GM19035 (cell line): ENCODE measurements around the gene PCDHA12.
"Not testable (repeated sequence)": the region's sequence is repeated elsewhere in the genome, so short reads cannot be mapped to it uniquely, and the experiment has no call there.

Experiments
- ATAC-seq: cut with Tn5 transposase; IDR thresholded peaks from one replicate; pipeline ENCODE4 v1.9.1; 2021; ENCODE audit not compliant: unreplicated experiment

PCDHA12 gene

GRCh38 chr5:140857987-140858240, 17.2 kb upstream of the PCDHA12 start:
- no peak for ATAC-seq

- ATAC-seq: no peak
These were observed 12.4 kb upstream of the PCDHA12 start for GRCh38 chr5:140862441-140863295.

- no peak for ATAC-seq
These were observed 6.2 kb upstream of the PCDHA12 start, which contains the start of gene PCDHA11 for GRCh38 chr5:140868721-140869554. TSS of gene PCDHA11 (plus strand) at chr5:140868957. CDS start at chr5:140869104, 147 bp downstream.

- no peak for ATAC-seq
These were observed 5.6 kb upstream of the PCDHA12 start for GRCh38 chr5:140869555-140869886.

- no peak for ATAC-seq
These were observed 4.6 kb upstream of the PCDHA12 start for GRCh38 chr5:140870221-140871201.

- not testable (repeated sequence) for ATAC-seq
These were observed 1.6 kb downstream of the PCDHA12 start for GRCh38 chr5:140876541-140877261.

GRCh38 chr5:140877262-140877581, 2.1 kb downstream of the PCDHA12 start:
- no peak for ATAC-seq

GRCh38 chr5:140881889-140882590, 6.9 kb downstream of the PCDHA12 start, which contains the start of gene PCDHA13:
TSS of gene PCDHA13 (plus strand) at chr5:140882124. CDS start at chr5:140882269, 145 bp downstream.
- ATAC-seq: no peak

- ATAC-seq: no peak
These were observed 7.4 kb downstream of the PCDHA12 start for GRCh38 chr5:140882591-140882899.

GRCh38 chr5:140883373-140883772, 8.3 kb downstream of the PCDHA12 start:
- no peak for ATAC-seq

- no peak for ATAC-seq
These were observed 9.0 kb downstream of the PCDHA12 start for GRCh38 chr5:140883927-140884697.

- ATAC-seq: no peak
These were observed 41.2 kb downstream of the PCDHA12 start for GRCh38 chr5:140916325-140916724.

GRCh38 chr5:140923601-140924000, 48.5 kb downstream of the PCDHA12 start:
- no peak for ATAC-seq

GRCh38 chr5:140925806-140926442, 50.8 kb downstream of the PCDHA12 start, which contains the start of gene PCDHAC1:
TSS of gene PCDHAC1 (plus strand) at chr5:140926299. CDS start at chr5:140926893, 594 bp downstream.
- no peak for ATAC-seq

GRCh38 chr5:140926443-140927227, 51.5 kb downstream of the PCDHA12 start:
- ATAC-seq: no peak

- ATAC-seq: no peak
These were observed 52.1 kb downstream of the PCDHA12 start for GRCh38 chr5:140927228-140927573.
